AG09319 (cell line): ENCODE measurements around the gene PCBD1.

Experiments used
- DNase-seq: peaks from one replicate; pipeline ENCODE4 v3.0.0-alpha.2; 2010; ENCODE audit warnings: low read depth; ENCODE audit errors: extremely low read depth
- CTCF ChIP-seq: IDR thresholded peaks from 2 replicates; pipeline ENCODE4 v1.5.1; 2011; ENCODE audit warnings: low read depth, mild to moderate bottlenecking, inconsistent platforms, low read length, moderate library complexity

Gene PCBD1

GRCh38 chr10:70847659-70848360 is 40.6 kb downstream of the PCBD1 start:
- no peak for TF ChIP-seq CTCF
- no peak for DNase-seq

- TF ChIP-seq CTCF, result no peak
- no peak for DNase-seq
Measured at GRCh38 chr10:70846795-70847194, 41.6 kb downstream of the PCBD1 start.

- no peak for TF ChIP-seq CTCF
Measured at GRCh38 chr10:70845816-70846215, 42.5 kb downstream of the PCBD1 start.

GRCh38 chr10:70845256-70845655 is 43.1 kb downstream of the PCBD1 start:
- no peak for TF ChIP-seq CTCF
- no peak for DNase-seq

More at GRCh38 chr10:70845816-70846215, 42.5 kb downstream of the PCBD1 start:
- no peak for DNase-seq

- TF ChIP-seq CTCF, result no peak
- no peak for DNase-seq
Measured at GRCh38 chr10:70843776-70844489, 44.4 kb downstream of the PCBD1 start.

- no peak for TF ChIP-seq CTCF
- no peak for DNase-seq
Measured at GRCh38 chr10:70843333-70843732, 45.0 kb downstream of the PCBD1 start.

GRCh38 chr10:70840836-70841235 is 47.5 kb downstream of the PCBD1 start:
- no peak for TF ChIP-seq CTCF
- no peak for DNase-seq
